ENCODE measurements around the gene CISD1. TPM values are rescaled to one million over a fixed set of nuclear protein-coding genes. Genes with fewer than 3 reads are reported as not detected.
"Not testable (repeated sequence)": the region's sequence is repeated elsewhere in the genome, so short reads cannot be mapped to it uniquely, and the experiment has no call there.

CISD1 gene
- polyA plus RNA-seq (2013), result 11.8 TPM

DNA sequence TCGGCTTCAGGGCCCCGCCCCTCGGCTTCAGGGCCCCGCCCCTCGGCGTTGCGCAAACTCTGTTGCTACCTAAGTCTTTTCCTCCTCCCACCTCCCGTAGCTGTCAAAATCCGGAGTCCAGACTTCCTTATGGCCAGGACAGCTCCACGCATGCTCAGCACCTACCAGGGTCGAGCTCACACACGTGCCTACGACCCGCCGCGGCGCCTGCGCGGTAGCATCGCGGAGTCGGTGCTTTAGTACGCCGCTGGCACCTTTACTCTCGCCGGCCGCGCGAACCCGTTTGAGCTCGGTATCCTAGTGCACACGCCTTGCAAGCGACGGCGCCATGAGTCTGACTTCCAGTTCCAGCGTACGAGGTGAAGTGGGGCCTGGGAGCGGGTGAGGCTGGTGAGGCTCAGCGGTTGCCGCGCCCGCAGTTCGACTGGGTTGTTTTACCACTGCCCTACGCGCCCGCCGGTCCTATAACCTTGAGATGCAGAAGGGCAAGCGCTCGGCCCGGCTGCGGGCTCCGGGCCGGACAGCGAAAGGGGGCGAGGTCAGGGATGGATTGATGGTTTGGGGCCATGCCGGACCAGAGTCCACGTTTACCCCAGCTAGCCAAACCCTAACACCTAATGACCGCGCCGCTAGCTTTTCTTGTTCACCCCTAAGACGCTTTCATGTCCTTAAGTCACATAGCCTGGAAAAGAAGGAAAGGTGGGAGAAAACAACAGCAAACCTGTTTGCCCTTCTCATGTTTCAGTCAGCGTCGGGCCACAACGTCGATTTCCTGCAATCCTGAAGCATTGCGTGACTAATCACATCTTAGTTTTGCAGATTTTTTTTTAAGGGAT, at the start of gene CISD1:
Gene CISD1 (plus strand): TSS at position 217 of the 836 bp plus-strand sequence. CDS start 112 bp downstream, at position 329.
- peaks cover 24 to 47% (median 35%) of the 10 kb centered on the region in 4 experiments for H3K4me1 ChIP-seq (ENCODE audit: control extremely low read depth in 1 of 4, control insufficient read depth in 4 of 4, insufficient read depth in 4 of 4, low read length in 3 of 4)

DNA sequence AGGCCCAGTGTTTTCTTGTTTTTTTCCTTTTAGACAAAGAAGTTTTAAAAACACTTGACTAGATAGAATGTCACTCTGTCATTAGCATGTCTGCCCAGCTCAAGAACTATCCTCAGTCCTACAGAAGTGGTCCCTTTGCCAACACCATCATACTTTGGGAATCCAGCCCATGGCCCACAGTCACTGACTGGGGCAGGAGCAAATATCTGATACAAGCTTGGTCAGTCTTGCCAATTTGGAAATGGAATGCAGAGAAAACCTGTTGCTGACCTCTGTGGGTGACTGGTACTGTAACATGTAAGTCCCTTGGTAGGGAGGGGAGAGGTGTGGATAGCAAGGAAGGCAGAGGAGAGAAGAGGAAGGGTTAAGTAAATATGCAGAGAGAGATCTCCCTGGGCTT, 49.1 kb upstream of the CISD1 start:
- Histone ChIP-seq H3K4me3 (ENCODE audit: control insufficient read depth in 1 of 7, extremely low read depth in 1 of 7, insufficient read depth in 4 of 7, low read depth in 2 of 7, low read length in 6 of 7) (no peak overlapping the region), H3K4me1 (ENCODE audit: control extremely low read depth in 1 of 4, control insufficient read depth in 4 of 4, insufficient read depth in 4 of 4, low read length in 3 of 4) (no peaks in the 10 kb centered on the region), H3K27me3 (replicated peaks in 2 of 5; ENCODE audit: control insufficient read depth in 4 of 5, insufficient read depth in 5 of 5, low read length in 4 of 5) (no peaks in the 10 kb centered on the region), H3K27ac (ENCODE audit: insufficient read depth in 1 of 2, low read depth in 1 of 2, low read length in 2 of 2, poor library complexity in 1 of 2, severe bottlenecking in 2 of 2) (no peak overlapping the region), H3K36me3 (ENCODE audit: control insufficient read depth in 4 of 4, insufficient read depth in 4 of 4, low read length in 3 of 4) (peaks cover 3 to 6% (median 4%) of the 10 kb centered on the region in 4 experiments), H3K9me3 (ENCODE audit: control extremely low read depth in 1 of 5, control insufficient read depth in 4 of 5, insufficient read depth in 2 of 5, low read depth in 1 of 5, low read length in 4 of 5) (no peaks in the 10 kb centered on the region)
- POLR2A ChIA-PET, result no interaction called here
- no peak for DNase-seq
- CTCF ChIA-PET, result no interaction called here

More for the DNA sequence above, at the start of gene CISD1:
- Histone ChIP-seq H3K27ac (ENCODE audit: insufficient read depth in 1 of 2, low read depth in 1 of 2, low read length in 2 of 2, poor library complexity in 1 of 2, severe bottlenecking in 2 of 2) (peak within 1 kb of the TSS; percentile 50 to 90), H3K36me3 (ENCODE audit: control insufficient read depth in 4 of 4, insufficient read depth in 4 of 4, low read length in 3 of 4) (no peaks in the 10 kb centered on the region), H3K4me3 (ENCODE audit: control insufficient read depth in 1 of 7, extremely low read depth in 1 of 7, insufficient read depth in 4 of 7, low read depth in 2 of 7, low read length in 6 of 7) (peak within 1 kb of the TSS; percentile 54 to 92 (median 84)), H3K9me3 (ENCODE audit: control extremely low read depth in 1 of 5, control insufficient read depth in 4 of 5, insufficient read depth in 2 of 5, low read depth in 1 of 5, low read length in 4 of 5) (no peaks in the 10 kb centered on the region), H3K27me3 (replicated peaks in 2 of 5; ENCODE audit: control insufficient read depth in 4 of 5, insufficient read depth in 5 of 5, low read length in 4 of 5) (no peaks in the 10 kb centered on the region)
- ChIA-PET POLR2A (no interaction called here), CTCF (interaction anchor here (0.9 to 1.9 kb wide), 7 partner anchors 13 to 90 kb away, joined by 3 to 7 read pairs (median 4); no protein-coding TSS in a partner anchor)
- DNase-seq, result peak; percentile 99 to 100 (median 99)
- WGBS (ENCODE audit: insufficient coverage), result under 1% methylated on average over 51 of the region's 66 CpGs

DNA sequence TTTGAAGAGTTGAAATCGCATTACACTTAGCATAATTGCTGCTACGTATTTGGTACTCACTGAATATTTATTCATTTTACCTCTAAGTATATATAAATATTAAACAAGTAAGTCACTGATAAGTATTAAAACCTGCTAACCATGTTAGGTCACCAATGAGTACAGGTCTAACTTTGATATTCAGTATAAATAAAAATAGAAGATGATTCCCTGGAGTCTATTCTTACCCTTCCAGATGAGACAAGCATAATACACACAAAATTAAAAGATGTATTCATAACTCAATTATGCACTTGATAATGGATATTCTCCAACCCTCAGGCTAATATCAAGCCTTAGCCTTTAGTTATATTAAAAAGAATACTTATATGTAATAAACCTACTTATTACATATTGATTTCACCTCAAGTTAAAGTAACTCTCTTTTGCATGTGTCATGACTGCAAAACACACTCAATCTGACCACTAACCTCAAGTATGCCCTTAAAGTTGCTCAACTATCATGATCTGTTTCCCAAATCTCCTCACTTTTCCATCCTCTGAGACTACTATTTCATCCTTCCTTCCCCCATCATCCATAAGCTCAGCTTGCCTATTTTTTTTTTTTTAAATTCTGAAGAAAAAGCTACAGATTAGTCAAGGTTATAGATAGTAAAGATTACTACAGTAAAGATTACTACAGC, 48.1 kb upstream of the CISD1 start:
- POLR2A ChIA-PET, result interaction anchor here (0.6 kb wide), 1 partner anchor 40 kb away, joined by 4 read pairs; no protein-coding TSS in a partner anchor
- H3K9me3 ChIP-seq (ENCODE audit: control extremely low read depth in 1 of 5, control insufficient read depth in 4 of 5, insufficient read depth in 2 of 5, low read depth in 1 of 5, low read length in 4 of 5), result no peaks in the 10 kb centered on the region
- CTCF ChIA-PET, result no interaction called here
- no CpG with 5 or more reads among the region's 2 CpGs for WGBS (ENCODE audit: insufficient coverage)
- H3K27me3 ChIP-seq (replicated peaks in 2 of 5; ENCODE audit: control insufficient read depth in 4 of 5, insufficient read depth in 5 of 5, low read length in 4 of 5), result no peaks in the 10 kb centered on the region
- peaks cover 3 to 11% (median 8%) of the 10 kb centered on the region in 4 experiments for H3K36me3 ChIP-seq (ENCODE audit: control insufficient read depth in 4 of 4, insufficient read depth in 4 of 4, low read length in 3 of 4)
- DNase-seq, result no peak
- H3K4me1 ChIP-seq (ENCODE audit: control extremely low read depth in 1 of 4, control insufficient read depth in 4 of 4, insufficient read depth in 4 of 4, low read length in 3 of 4), result no peaks in the 10 kb centered on the region
- no peak overlapping the region for H3K4me3 ChIP-seq (ENCODE audit: control insufficient read depth in 1 of 7, extremely low read depth in 1 of 7, insufficient read depth in 4 of 7, low read depth in 2 of 7, low read length in 6 of 7)
- H3K27ac ChIP-seq (ENCODE audit: insufficient read depth in 1 of 2, low read depth in 1 of 2, low read length in 2 of 2, poor library complexity in 1 of 2, severe bottlenecking in 2 of 2), result no peak overlapping the region

DNA sequence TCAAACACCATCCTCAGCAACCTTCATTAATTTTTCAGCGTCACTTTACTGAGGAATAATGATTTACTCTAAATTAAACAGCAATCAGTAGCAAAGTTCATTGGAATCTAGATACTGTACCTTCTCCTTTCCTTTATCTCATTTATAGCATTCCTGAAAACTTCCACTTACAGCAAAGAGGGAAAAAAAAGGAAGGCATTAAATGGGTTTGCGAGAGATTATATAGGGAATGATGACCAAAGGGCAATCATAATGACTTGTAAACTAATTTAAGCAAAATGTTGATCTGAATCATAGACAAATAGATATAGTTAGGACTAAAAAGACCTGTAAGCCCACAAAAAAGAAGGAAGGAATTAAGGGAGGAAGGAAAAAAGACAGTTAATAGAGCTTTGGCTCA, 43.3 kb upstream of the CISD1 start:
- DNase-seq, result no peak
- H3K27me3 ChIP-seq (replicated peaks in 2 of 5; ENCODE audit: control insufficient read depth in 4 of 5, insufficient read depth in 5 of 5, low read length in 4 of 5), result no peaks in the 10 kb centered on the region
- H3K4me1 ChIP-seq (ENCODE audit: control extremely low read depth in 1 of 4, control insufficient read depth in 4 of 4, insufficient read depth in 4 of 4, low read length in 3 of 4), result no peaks in the 10 kb centered on the region
- no CpG with 5 or more reads among the region's 2 CpGs for WGBS (ENCODE audit: insufficient coverage)
- H3K9me3 ChIP-seq (ENCODE audit: control extremely low read depth in 1 of 5, control insufficient read depth in 4 of 5, insufficient read depth in 2 of 5, low read depth in 1 of 5, low read length in 4 of 5), result no peaks in the 10 kb centered on the region
- ChIA-PET POLR2A (no interaction called here), CTCF (interaction anchor here (1.3 kb wide), 1 partner anchor 10 kb away, joined by 3 read pairs; no protein-coding TSS in a partner anchor)
- no peak overlapping the region for H3K27ac ChIP-seq (ENCODE audit: insufficient read depth in 1 of 2, low read depth in 1 of 2, low read length in 2 of 2, poor library complexity in 1 of 2, severe bottlenecking in 2 of 2)
- H3K36me3 ChIP-seq (ENCODE audit: control insufficient read depth in 4 of 4, insufficient read depth in 4 of 4, low read length in 3 of 4), result peaks cover 2 to 19% (median 16%) of the 10 kb centered on the region in 4 experiments
- no peak overlapping the region for H3K4me3 ChIP-seq (ENCODE audit: control insufficient read depth in 1 of 7, extremely low read depth in 1 of 7, insufficient read depth in 4 of 7, low read depth in 2 of 7, low read length in 6 of 7)

DNA sequence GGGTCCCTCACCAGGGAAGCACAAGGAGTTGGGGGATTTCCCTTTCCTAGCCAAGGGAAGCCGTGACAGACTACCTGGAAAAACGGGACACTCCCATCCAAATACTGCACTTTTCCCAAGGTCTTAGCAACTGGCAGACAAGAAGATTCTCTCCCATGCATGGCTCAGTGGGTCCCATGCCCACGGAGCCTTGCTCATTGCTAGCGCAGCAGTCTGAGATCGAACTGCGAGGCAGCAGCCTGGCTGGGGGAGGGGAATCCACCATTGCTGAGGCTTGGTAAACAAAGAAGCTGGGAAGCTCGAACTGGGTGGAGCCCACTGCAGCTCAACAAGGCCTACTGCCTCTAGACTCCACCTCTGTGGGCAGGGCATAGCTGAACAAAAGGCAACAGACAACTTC, 39.1 kb upstream of the CISD1 start:
- CTCF ChIA-PET; POLR2A ChIA-PET; H3K4me1 ChIP-seq (ENCODE audit: control extremely low read depth in 1 of 4, control insufficient read depth in 4 of 4, insufficient read depth in 4 of 4, low read length in 3 of 4); H3K4me3 ChIP-seq (ENCODE audit: control insufficient read depth in 1 of 7, extremely low read depth in 1 of 7, insufficient read depth in 4 of 7, low read depth in 2 of 7, low read length in 6 of 7); DNase-seq; H3K9me3 ChIP-seq (ENCODE audit: control extremely low read depth in 1 of 5, control insufficient read depth in 4 of 5, insufficient read depth in 2 of 5, low read depth in 1 of 5, low read length in 4 of 5); H3K27ac ChIP-seq (ENCODE audit: insufficient read depth in 1 of 2, low read depth in 1 of 2, low read length in 2 of 2, poor library complexity in 1 of 2, severe bottlenecking in 2 of 2); H3K27me3 ChIP-seq (replicated peaks in 2 of 5; ENCODE audit: control insufficient read depth in 4 of 5, insufficient read depth in 5 of 5, low read length in 4 of 5): not testable (repeated sequence)
- 90% methylated on average over 6 of the region's 7 CpGs for WGBS (ENCODE audit: insufficient coverage)
- peaks cover 4 to 28% (median 15%) of the 10 kb centered on the region in 4 experiments for H3K36me3 ChIP-seq (ENCODE audit: control insufficient read depth in 4 of 4, insufficient read depth in 4 of 4, low read length in 3 of 4)

DNA sequence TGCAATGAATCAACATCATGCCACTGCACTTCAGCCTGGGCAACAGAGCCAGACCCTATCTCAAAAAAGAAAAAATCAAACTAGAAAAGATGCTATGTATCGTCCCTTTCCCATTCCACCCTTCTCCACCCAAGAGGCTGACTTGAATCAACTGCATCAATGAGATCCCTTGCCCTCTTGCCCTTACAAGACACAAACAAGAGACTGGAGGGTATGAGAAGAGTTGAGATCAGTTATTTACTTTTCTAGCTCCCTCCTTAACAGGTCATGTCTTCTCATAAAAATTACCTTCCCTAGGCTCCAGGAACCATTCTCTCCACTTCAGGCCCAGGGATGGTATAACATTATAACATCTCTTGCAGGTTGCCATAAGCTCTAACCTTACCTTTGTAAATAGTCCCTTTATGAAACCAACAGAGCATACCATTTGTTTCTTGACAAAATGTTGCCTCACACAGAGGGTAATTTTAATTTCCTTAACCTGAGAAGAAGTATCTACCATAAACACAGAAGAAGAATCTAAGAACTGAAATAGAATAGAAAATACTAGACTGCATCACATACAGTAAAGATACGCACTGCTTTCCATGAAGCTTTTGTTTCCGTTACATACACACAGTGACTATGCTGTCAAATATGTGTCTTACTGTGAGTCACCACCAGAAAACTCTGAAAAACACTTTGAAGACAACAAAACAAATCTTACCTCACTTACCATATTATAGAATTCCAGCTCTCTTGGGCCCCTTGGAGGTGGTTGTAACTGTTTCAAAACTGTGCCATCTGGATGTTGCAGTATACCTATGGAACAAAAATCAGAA, 31.7 kb upstream of the CISD1 start:
- ChIA-PET POLR2A (no interaction called here), CTCF (interaction anchor here (0.5 kb wide), 1 partner anchor 43 kb away, joined by 3 read pairs; no protein-coding TSS in a partner anchor)
- no peak for DNase-seq
- H3K4me3 ChIP-seq (ENCODE audit: control insufficient read depth in 1 of 7, extremely low read depth in 1 of 7, insufficient read depth in 4 of 7, low read depth in 2 of 7, low read length in 6 of 7), result no peak overlapping the region
- H3K9me3 ChIP-seq (ENCODE audit: control extremely low read depth in 1 of 5, control insufficient read depth in 4 of 5, insufficient read depth in 2 of 5, low read depth in 1 of 5, low read length in 4 of 5), result peaks cover 0 to 2% (median 0%) of the 10 kb centered on the region in 5 experiments
- 100% methylated on average over 2 of the region's 3 CpGs for WGBS (ENCODE audit: insufficient coverage)
- no peak overlapping the region for H3K27ac ChIP-seq (ENCODE audit: insufficient read depth in 1 of 2, low read depth in 1 of 2, low read length in 2 of 2, poor library complexity in 1 of 2, severe bottlenecking in 2 of 2)
- peaks cover 11 to 26% (median 13%) of the 10 kb centered on the region in 4 experiments for H3K36me3 ChIP-seq (ENCODE audit: control insufficient read depth in 4 of 4, insufficient read depth in 4 of 4, low read length in 3 of 4)
- no peaks in the 10 kb centered on the region for H3K4me1 ChIP-seq (ENCODE audit: control extremely low read depth in 1 of 4, control insufficient read depth in 4 of 4, insufficient read depth in 4 of 4, low read length in 3 of 4)
- H3K27me3 ChIP-seq (replicated peaks in 2 of 5; ENCODE audit: control insufficient read depth in 4 of 5, insufficient read depth in 5 of 5, low read length in 4 of 5), result no peaks in the 10 kb centered on the region
